Measurements from ENCODE around the gene TMEM234.

TMEM234 gene

DNA sequence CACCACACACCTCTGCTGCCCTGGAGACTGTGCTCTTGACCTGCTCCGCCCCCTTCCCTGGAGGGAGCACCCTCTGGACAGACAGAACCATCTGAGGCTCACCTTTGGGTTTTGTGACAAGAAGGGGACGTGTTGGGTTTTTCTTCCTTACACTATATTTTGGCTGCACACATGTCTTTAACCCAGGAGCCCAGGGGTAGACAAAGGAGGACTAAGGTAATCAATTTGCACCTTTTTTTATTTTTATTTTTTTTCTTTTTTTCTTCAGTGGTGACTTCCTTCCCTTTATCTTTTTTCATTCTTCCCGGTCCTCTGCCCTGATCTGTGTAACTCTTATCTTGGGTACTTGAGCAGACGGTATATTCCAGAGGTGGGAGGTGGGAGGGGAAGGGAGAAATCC lies 51.2 kb downstream of the TMEM234 start:
- DNase-seq = no peak

Data from right forelimb (tissue), 1 donor.